HS-5 (cell line): Measurements from ENCODE around the gene CPSF6.

ENCODE experiments used
- DNase-seq: peaks from one replicate; pipeline ENCODE4 v3.0.0-alpha.2; 2012; ENCODE audit warnings: low read depth

CPSF6 gene

GRCh38 chr12:69321351-69321750, 82.0 kb downstream of the CPSF6 start:
- DNase-seq = no peak
